Measurements from ENCODE around the gene DVL3.
A peak's percentile ranks its signal among the peaks of the same experiment; 100 is the strongest.
"Not testable (repeated sequence)": the region's sequence is repeated elsewhere in the genome, so short reads cannot be mapped to it uniquely, and the experiment has no call there.

DVL3 gene

DNA sequence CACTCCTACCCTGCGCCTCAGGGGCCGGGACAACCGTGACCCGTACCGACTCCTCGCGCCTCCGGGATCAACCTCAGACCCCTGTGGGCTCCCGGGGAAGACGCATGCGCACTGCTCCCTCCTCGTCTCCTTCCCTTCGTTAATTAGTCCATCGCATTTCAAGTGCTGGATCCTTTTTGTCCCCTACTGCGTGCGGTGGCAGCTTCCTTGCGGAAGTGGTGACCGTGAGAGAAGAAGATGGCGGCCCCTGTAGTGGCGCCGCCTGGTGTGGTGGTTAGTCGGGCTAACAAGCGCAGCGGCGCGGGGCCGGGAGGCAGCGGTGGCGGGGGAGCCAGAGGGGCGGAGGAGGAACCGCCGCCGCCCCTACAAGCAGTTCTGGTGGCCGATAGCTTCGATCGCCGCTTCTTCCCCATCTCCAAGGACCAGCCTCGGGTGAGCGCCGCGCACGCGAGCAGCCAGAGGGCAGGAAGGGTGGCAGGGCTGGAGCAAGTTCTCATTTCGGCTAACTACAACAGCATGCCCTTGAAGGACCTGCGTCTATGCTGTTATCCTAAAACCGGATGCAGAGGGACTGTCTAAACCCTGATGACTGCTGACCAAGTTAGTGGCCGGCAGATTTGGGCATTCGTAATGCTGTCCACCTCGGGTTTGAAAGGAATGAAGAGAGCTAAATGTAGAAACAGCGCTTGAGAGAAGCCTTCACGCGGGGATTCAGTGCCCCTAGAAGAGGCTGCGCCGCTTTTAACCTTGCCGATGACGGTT lies 19.8 kb upstream of the DVL3 start, which contains the start of gene EIF2B5:
EIF2B5 (plus strand) TSS at position 210 of the 762 bp plus-strand sequence; CDS start at position 238, 28 bp downstream.
- Histone ChIP-seq H3K27me3 (ENCODE audit: insufficient read depth, low read length) (no peaks in the 10 kb centered on the region), H3K4me1 (ENCODE audit: insufficient read depth, low read length) (peaks cover 13% of the 10 kb centered on the region; the same call in 1 of the 2 replicates), H3K9ac (ENCODE audit: low read depth, low read length) (peak within 1 kb of the TSS; percentile 84), H3K9me3 (ENCODE audit: insufficient read depth, low read depth, low read length) (no peaks in the 10 kb centered on the region), H3K36me3 (ENCODE audit: insufficient read depth, low read length) (peaks cover 9% of the 10 kb centered on the region), H3K4me3 (ENCODE audit: low read length) (peak within 1 kb of the TSS; percentile 97), H3K27ac (ENCODE audit: low read depth, low read length) (peak within 1 kb of the TSS; percentile 79)
- WGBS = under 1% methylated on average over 56 of the region's 56 CpGs

- Histone ChIP-seq H3K9me3 (ENCODE audit: insufficient read depth, low read depth, low read length) (no peaks in the 10 kb centered on the region), H3K9ac (ENCODE audit: low read depth, low read length) (peak overlapping the region; percentile 84), H3K27me3 (ENCODE audit: insufficient read depth, low read length) (no peaks in the 10 kb centered on the region), H3K4me3 (ENCODE audit: low read length) (peak overlapping the region; percentile 97), H3K4me1 (ENCODE audit: insufficient read depth, low read length) (peaks cover 13% of the 10 kb centered on the region; the same call in 1 of the 2 replicates), H3K27ac (ENCODE audit: low read depth, low read length) (no peak overlapping the region; the same call in 1 of the 2 replicates), H3K36me3 (ENCODE audit: insufficient read depth, low read length) (peaks cover 15% of the 10 kb centered on the region)
- 10% methylated on average over 9 of the region's 9 CpGs for WGBS
These were observed 19.3 kb upstream of the DVL3 start for GRCh38 chr3:184135911-184136260.

DNA sequence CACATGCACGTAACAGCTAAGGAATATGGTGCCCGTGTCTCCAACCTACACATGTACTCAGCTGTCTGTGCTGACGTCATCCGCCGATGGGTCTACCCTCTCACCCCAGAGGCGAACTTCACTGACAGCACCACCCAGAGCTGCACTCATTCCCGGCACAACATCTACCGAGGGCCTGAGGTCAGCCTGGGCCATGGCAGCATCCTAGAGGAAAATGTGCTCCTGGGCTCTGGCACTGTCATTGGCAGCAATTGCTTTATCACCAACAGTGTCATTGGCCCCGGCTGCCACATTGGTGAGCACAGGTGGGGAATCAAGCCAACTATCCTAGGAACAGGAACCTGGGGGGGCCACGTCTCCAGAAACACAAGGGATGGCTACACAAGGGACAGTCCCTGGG lies 14.7 kb upstream of the DVL3 start:
- Histone ChIP-seq H3K27me3 (ENCODE audit: insufficient read depth, low read length) (no peaks in the 10 kb centered on the region), H3K27ac (ENCODE audit: low read depth, low read length) (no peak overlapping the region), H3K4me3 (ENCODE audit: low read length) (no peak overlapping the region), H3K4me1 (ENCODE audit: insufficient read depth, low read length) (peaks cover 9% of the 10 kb centered on the region; the same call in 1 of the 2 replicates), H3K9me3 (ENCODE audit: insufficient read depth, low read depth, low read length) (no peaks in the 10 kb centered on the region), H3K36me3 (ENCODE audit: insufficient read depth, low read length) (peaks cover 59% of the 10 kb centered on the region), H3K9ac (ENCODE audit: low read depth, low read length) (no peak overlapping the region)
- 93% methylated on average over 10 of the region's 10 CpGs for WGBS

- Histone ChIP-seq H3K4me1 (ENCODE audit: insufficient read depth, low read length) (no peaks in the 10 kb centered on the region), H3K9ac (ENCODE audit: low read depth, low read length) (no peak overlapping the region), H3K9me3 (ENCODE audit: insufficient read depth, low read depth, low read length) (no peaks in the 10 kb centered on the region), H3K36me3 (ENCODE audit: insufficient read depth, low read length) (peaks cover 63% of the 10 kb centered on the region), H3K4me3 (ENCODE audit: low read length) (no peak overlapping the region), H3K27me3 (ENCODE audit: insufficient read depth, low read length) (no peaks in the 10 kb centered on the region), H3K27ac (ENCODE audit: low read depth, low read length) (no peak overlapping the region)
- 92% methylated on average over 7 of the region's 7 CpGs for WGBS
These were observed 13.0 kb upstream of the DVL3 start for GRCh38 chr3:184142199-184142598.

- WGBS = 94% methylated on average over 3 of the region's 3 CpGs
- H3K27ac ChIP-seq (ENCODE audit: low read depth, low read length) = no peak overlapping the region
- H3K27me3 ChIP-seq (ENCODE audit: insufficient read depth, low read length) = no peaks in the 10 kb centered on the region
- H3K4me1 ChIP-seq (ENCODE audit: insufficient read depth, low read length) = no peaks in the 10 kb centered on the region
- no peak overlapping the region for H3K9ac ChIP-seq (ENCODE audit: low read depth, low read length)
- peaks cover 59% of the 10 kb centered on the region for H3K36me3 ChIP-seq (ENCODE audit: insufficient read depth, low read length)
- H3K9me3 ChIP-seq (ENCODE audit: insufficient read depth, low read depth, low read length) = no peaks in the 10 kb centered on the region
- no peak overlapping the region for H3K4me3 ChIP-seq (ENCODE audit: low read length)
These were observed 11.8 kb upstream of the DVL3 start for GRCh38 chr3:184143327-184143726.

DNA sequence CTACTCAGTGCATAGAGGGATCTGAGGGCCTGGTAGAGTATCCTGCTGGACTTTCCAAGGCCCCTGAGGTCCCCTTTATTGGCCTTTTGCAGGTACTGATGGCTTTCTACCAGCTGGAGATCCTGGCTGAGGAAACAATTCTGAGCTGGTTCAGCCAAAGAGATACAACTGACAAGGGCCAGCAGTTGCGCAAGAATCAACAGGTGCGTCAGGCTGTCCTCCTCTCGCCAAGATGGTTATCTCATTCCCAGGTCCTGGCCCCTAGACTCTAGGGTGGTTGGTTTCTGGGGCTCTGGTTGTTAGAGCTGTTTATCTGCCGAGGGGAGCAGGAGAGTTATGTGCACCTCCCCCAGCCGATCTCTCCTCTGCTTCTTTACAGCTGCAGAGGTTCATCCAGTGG lies 10.7 kb upstream of the DVL3 start:
- Histone ChIP-seq H3K9ac (ENCODE audit: low read depth, low read length) (no peak overlapping the region), H3K36me3 (ENCODE audit: insufficient read depth, low read length) (peaks cover 59% of the 10 kb centered on the region), H3K27me3 (ENCODE audit: insufficient read depth, low read length) (no peaks in the 10 kb centered on the region), H3K4me3 (ENCODE audit: low read length) (no peak overlapping the region), H3K27ac (ENCODE audit: low read depth, low read length) (no peak overlapping the region), H3K9me3 (ENCODE audit: insufficient read depth, low read depth, low read length) (no peaks in the 10 kb centered on the region), H3K4me1 (ENCODE audit: insufficient read depth, low read length) (no peaks in the 10 kb centered on the region)
- 97% methylated on average over 5 of the region's 5 CpGs for WGBS

- Histone ChIP-seq H3K9me3 (ENCODE audit: insufficient read depth, low read depth, low read length) (no peaks in the 10 kb centered on the region), H3K27me3 (ENCODE audit: insufficient read depth, low read length) (no peaks in the 10 kb centered on the region), H3K9ac (ENCODE audit: low read depth, low read length) (no peak overlapping the region), H3K4me1 (ENCODE audit: insufficient read depth, low read length) (no peaks in the 10 kb centered on the region), H3K4me3 (ENCODE audit: low read length) (no peak overlapping the region), H3K36me3 (ENCODE audit: insufficient read depth, low read length) (peaks cover 56% of the 10 kb centered on the region), H3K27ac (ENCODE audit: low read depth, low read length) (no peak overlapping the region)
- 74% methylated on average over 4 of the region's 4 CpGs for WGBS
These were observed 10.1 kb upstream of the DVL3 start for GRCh38 chr3:184145111-184145524.

GRCh38 chr3:184145751-184146270 lies 9.4 kb upstream of the DVL3 start:
- Histone ChIP-seq H3K27ac (ENCODE audit: low read depth, low read length) (no peak overlapping the region), H3K9ac (ENCODE audit: low read depth, low read length) (no peak overlapping the region), H3K9me3 (ENCODE audit: insufficient read depth, low read depth, low read length) (no peaks in the 10 kb centered on the region), H3K36me3 (ENCODE audit: insufficient read depth, low read length) (peaks cover 49% of the 10 kb centered on the region), H3K4me3 (ENCODE audit: low read length) (no peak overlapping the region), H3K4me1 (ENCODE audit: insufficient read depth, low read length) (no peaks in the 10 kb centered on the region), H3K27me3 (ENCODE audit: insufficient read depth, low read length) (no peaks in the 10 kb centered on the region)
- WGBS = 95% methylated on average over 8 of the region's 8 CpGs

GRCh38 chr3:184148076-184148475 lies 7.1 kb upstream of the DVL3 start:
- Histone ChIP-seq H3K27me3 (ENCODE audit: insufficient read depth, low read length) (no peaks in the 10 kb centered on the region), H3K27ac (ENCODE audit: low read depth, low read length) (no peak overlapping the region), H3K36me3 (ENCODE audit: insufficient read depth, low read length) (peaks cover 27% of the 10 kb centered on the region), H3K4me3 (ENCODE audit: low read length) (no peak overlapping the region), H3K4me1 (ENCODE audit: insufficient read depth, low read length) (no peaks in the 10 kb centered on the region), H3K9ac (ENCODE audit: low read depth, low read length) (no peak overlapping the region), H3K9me3 (ENCODE audit: insufficient read depth, low read depth, low read length) (no peaks in the 10 kb centered on the region)
- WGBS = 88% methylated on average over 1 of the region's 3 CpGs

GRCh38 chr3:184149123-184149522 lies 6.1 kb upstream of the DVL3 start:
- H3K4me3 ChIP-seq (ENCODE audit: low read length) = no peak overlapping the region
- H3K27ac ChIP-seq (ENCODE audit: low read depth, low read length) = no peak overlapping the region
- no peak overlapping the region for H3K9ac ChIP-seq (ENCODE audit: low read depth, low read length)
- H3K9me3 ChIP-seq (ENCODE audit: insufficient read depth, low read depth, low read length) = no peaks in the 10 kb centered on the region
- no peaks in the 10 kb centered on the region for H3K4me1 ChIP-seq (ENCODE audit: insufficient read depth, low read length)
- peaks cover 17% of the 10 kb centered on the region for H3K36me3 ChIP-seq (ENCODE audit: insufficient read depth, low read length)
- H3K27me3 ChIP-seq (ENCODE audit: insufficient read depth, low read length) = no peaks in the 10 kb centered on the region
- WGBS = 87% methylated on average over 6 of the region's 6 CpGs

DNA sequence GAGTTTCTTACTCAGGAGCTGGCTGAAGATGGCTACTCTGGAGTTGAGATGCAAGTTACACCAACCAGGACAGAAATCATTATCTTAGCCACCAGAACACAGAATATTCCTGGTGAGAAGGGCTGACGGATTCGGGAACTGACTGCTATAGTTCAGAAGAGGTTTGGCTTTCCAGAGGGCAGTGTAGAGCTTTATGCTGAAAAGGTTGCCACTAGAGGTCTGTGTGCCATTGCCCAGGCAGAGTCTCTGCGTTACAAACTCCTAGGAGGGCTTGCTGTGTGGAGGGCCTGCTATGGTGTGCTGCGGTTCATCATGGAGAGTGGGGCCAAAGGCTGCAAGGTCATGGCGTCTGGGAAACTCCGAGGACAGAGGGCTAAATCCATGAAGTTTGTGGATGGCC lies 5.4 kb upstream of the DVL3 start:
- peaks cover 10% of the 10 kb centered on the region for H3K36me3 ChIP-seq (ENCODE audit: insufficient read depth, low read length)
- not testable (repeated sequence) for H3K4me3 ChIP-seq (ENCODE audit: low read length); H3K9ac ChIP-seq (ENCODE audit: low read depth, low read length); H3K9me3 ChIP-seq (ENCODE audit: insufficient read depth, low read depth, low read length); H3K27me3 ChIP-seq (ENCODE audit: insufficient read depth, low read length); H3K27ac ChIP-seq (ENCODE audit: low read depth, low read length); H3K4me1 ChIP-seq (ENCODE audit: insufficient read depth, low read length)
- WGBS = 73% methylated on average over 6 of the region's 6 CpGs

All from HUES64 (cell line).